ENCODE measurements around the gene SHC2.

GRCh38 chr19:440391-441212 lies 20.2 kb downstream of the SHC2 start:
- TF ChIP-seq POLR2AphosphoS5 (IDR thresholded peaks at IDR 0.05) (no peak), POLR2A (IDR thresholded peaks at IDR 0.05) (no peak), CTCF (IDR thresholded peaks at IDR 0.05) (no peak), EP300 (IDR thresholded peaks at IDR 0.05) (no peak)
